HepG2 (cell line): ENCODE measurements around the gene UBR7. TPM values are rescaled to one million over a fixed set of nuclear protein-coding genes. Genes with fewer than 3 reads are reported as not detected.
"Not testable (repeated sequence)": the region's sequence is repeated elsewhere in the genome, so short reads cannot be mapped to it uniquely, and the experiment has no call there.

Experiments used
- ARID5B ChIP-seq: IDR thresholded peaks from 2 replicates; pipeline ENCODE4 v1.4.0; 2020; ENCODE audit warnings: mild to moderate bottlenecking, missing genetic modification reagents
- HDAC2 ChIP-seq: sonication (generic); formaldehyde crosslinking; IDR thresholded peaks from 2 replicates; pipeline ENCODE4 v1.4.0; 2020; ENCODE audit warnings: missing genetic modification reagents
- IRF2 ChIP-seq: IDR thresholded peaks from 2 replicates; pipeline ENCODE4 v1.6.1; 2018; ENCODE audit warnings: missing genetic modification reagents, missing compliant biosample characterization
- KDM3A ChIP-seq: IDR thresholded peaks from 2 replicates; pipeline ENCODE4 v1.6.1; 2018; ENCODE audit warnings: low read depth, missing compliant biosample characterization
- KLF9 ChIP-seq: IDR thresholded peaks from 2 replicates; pipeline ENCODE4 v1.6.1; 2016; ENCODE audit warnings: low read depth
- MED1 ChIP-seq: sonication (generic); formaldehyde crosslinking; IDR thresholded peaks from 2 replicates; pipeline ENCODE4 v1.4.0; 2020; ENCODE audit warnings: missing genetic modification reagents
- MEIS2 ChIP-seq: sonication (generic); formaldehyde crosslinking; IDR thresholded peaks from 2 replicates; pipeline ENCODE4 v1.9.0; 2021; ENCODE audit warnings: mild to moderate bottlenecking, missing genetic modification reagents
- NR2F1 ChIP-seq, 2 experiments: fragments of 450-650 bp in 1 of 2; formaldehyde crosslinking in 1 of 2; IDR thresholded peaks; 2 replicates each; pipeline versions ENCODE4 v1.5.0 to v1.6.1; 2016 to 2020; ENCODE audit warnings: mild to moderate bottlenecking in 1 of 2, missing compliant biosample characterization in 1 of 2, missing genetic modification reagents in 1 of 2, moderate library complexity in 1 of 2
- RARA ChIP-seq: IDR thresholded peaks from 2 replicates; pipeline ENCODE4 v1.6.1; 2016; ENCODE audit warnings: missing genetic modification reagents, missing compliant biosample characterization
- SOX13 ChIP-seq, 3 experiments: fragments of 450-650 bp in 1 of 3; sonication (generic) in 1 of 3; formaldehyde crosslinking in 1 of 3; IDR thresholded peaks in 2 of 3; conservative IDR thresholded peaks in 1 of 3; 2 replicates each; pipeline versions ENCODE4 v1.5.0 to v1.6.1; 2016 to 2020; ENCODE audit warnings: antibody characterized with exemption in 1 of 3, mild to moderate bottlenecking in 1 of 3, missing compliant biosample characterization in 1 of 3, missing genetic modification reagents in 1 of 3, moderate library complexity in 1 of 3
- THRA ChIP-seq: sonication (generic); formaldehyde crosslinking; IDR thresholded peaks from 2 replicates; pipeline ENCODE4 v1.4.0; 2020; ENCODE audit warnings: missing genetic modification reagents, borderline replicate concordance
- ZFX ChIP-seq: sonication (generic); formaldehyde crosslinking; IDR thresholded peaks from 2 replicates; pipeline ENCODE4 v1.4.0; 2020; ENCODE audit warnings: mild to moderate bottlenecking, low read depth, missing genetic modification reagents, moderate library complexity
- ZGPAT ChIP-seq: IDR thresholded peaks from 2 replicates; pipeline ENCODE4 v1.6.1; 2016; ENCODE audit warnings: mild to moderate bottlenecking
- ZNF292 ChIP-seq: sonication (generic); formaldehyde crosslinking; IDR thresholded peaks from 2 replicates; pipeline ENCODE4 v1.8.1; 2022; ENCODE audit warnings: mild to moderate bottlenecking, low read depth, missing genetic modification reagents, borderline replicate concordance
- ZSCAN9 ChIP-seq: IDR thresholded peaks from 2 replicates; pipeline ENCODE4 v1.6.1; 2016; ENCODE audit warnings: borderline replicate concordance
- polyA plus RNA-seq, 8 experiments: library from polyadenylated mRNA; depleted of rRNA in 3 of 8; stranded (reverse) in 7 of 8; unstranded in 1 of 8; fragments of >200 nt; fragmentation: Illumina TruSeq in 4 of 8; extraction: Trizol in 4 of 8; gene quantifications; 2 replicates each; pipeline versions ENCODE4 v1.2.1 to v1.2.3, GENCODE V29; 2011 to 2016; ENCODE audit warnings: low read depth in 4 of 8, missing spikeins in 1 of 8, mixed read lengths in 1 of 8; ENCODE audit not compliant: insufficient read depth in 1 of 8
- total RNA-seq, 5 experiments: library from RNA; depleted of rRNA; stranded (reverse); fragments of >200 nt; fragmentation: Illumina TruSeq; extraction: Trizol; gene quantifications; 2 replicates each; pipeline ENCODE4 v1.2.3, GENCODE V29; 2016; ENCODE audit warnings: low read depth in 1 of 5
- TF ChIP-seq, protein P1 (sequence below): IDR thresholded peaks from 2 replicates; pipeline ENCODE4 v1.6.1; 2016; ENCODE audit warnings: missing genetic modification reagents, missing compliant biosample characterization

The UBR7 gene
- total and polyA plus RNA-seq, 2 of the 13 experiments (the other 11 are each of a cell fraction or from before 2014, with no cell fraction given): 11.0 to 19.7 TPM

DNA sequence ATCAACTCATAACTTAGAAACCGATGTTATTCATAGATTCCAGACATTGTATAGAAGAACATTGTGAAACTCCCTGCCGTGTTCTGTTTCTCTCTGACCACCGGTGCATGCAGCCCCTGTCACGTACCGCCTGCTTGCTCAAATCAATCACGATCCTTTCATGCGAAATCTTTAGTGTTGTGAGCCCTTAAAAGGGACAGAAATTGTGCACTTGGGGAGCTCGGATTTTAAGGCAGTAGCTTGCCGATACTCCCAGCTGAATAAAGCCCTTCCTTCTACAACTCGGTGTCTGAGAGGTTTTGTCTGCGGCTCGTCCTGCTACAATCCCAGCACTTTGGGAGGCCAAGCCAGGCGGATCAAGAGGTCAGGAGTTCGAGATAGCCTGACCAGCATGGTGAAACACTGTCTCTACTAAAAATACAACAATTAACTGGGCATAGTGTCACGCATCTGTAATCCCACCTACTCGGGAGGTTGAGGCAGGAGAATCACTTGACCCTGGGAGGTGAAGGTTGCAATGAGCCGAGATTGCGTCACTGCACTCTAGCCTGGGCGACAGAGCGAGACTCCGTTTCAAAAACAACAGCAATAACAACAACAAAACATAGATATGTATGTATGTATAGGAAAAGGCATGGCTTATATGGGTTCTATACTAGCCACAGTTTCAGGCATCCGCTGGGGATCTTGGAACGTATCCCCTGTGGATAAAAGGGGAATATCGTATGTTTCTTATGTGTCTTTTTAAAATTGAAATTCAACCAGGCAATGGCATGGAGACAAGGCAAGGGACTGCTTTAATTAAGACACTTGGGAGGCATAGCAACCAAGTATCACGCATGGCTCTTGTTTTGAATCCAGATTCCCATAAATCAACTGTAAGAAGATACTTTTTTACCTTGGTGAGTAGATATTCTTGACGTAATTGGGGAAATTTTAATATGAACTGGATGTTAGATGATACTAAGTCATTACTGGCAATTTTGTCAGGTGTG is 41.5 kb upstream of the UBR7 start (continued):
- peak; percentile 65; the same call in 1 of the 2 replicates for TF ChIP-seq ARID5B (CRISPR knock-in tag)
- peak; percentile 41; the same call in 1 of the 2 replicates for TF ChIP-seq HDAC2 (CRISPR knock-in tag)
- not testable (repeated sequence) for TF ChIP-seq SOX13 (IDR thresholded peaks at IDR 0.05)
- TF ChIP-seq SOX13 (CRISPR knock-in tag; conservative IDR thresholded peaks at IDR 0.05 in 1 of 2, IDR thresholded peaks at IDR 0.05 in 1 of 2): peak in 1 of 2 experiments; percentile 18; a peak in 1 of 4 replicates
- TF ChIP-seq ZGPAT (CRISPR knock-in tag): peak; percentile 66; the same call in 1 of the 2 replicates
- TF ChIP-seq, protein P1, sequence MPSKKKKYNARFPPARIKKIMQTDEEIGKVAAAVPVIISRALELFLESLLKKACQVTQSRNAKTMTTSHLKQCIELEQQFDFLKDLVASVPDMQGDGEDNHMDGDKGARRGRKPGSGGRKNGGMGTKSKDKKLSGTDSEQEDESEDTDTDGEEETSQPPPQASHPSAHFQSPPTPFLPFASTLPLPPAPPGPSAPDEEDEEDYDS (CRISPR knock-in tag): 0 out of 2 replicates have a peak, but pooled peaks have one; percentile 38
- TF ChIP-seq ZNF292 (CRISPR knock-in tag): peak; percentile 46; the same call in 1 of the 2 replicates
- TF ChIP-seq ZFX: peak; percentile 48; the same call in 1 of the 2 replicates
- 0 out of 2 replicates have a peak, but pooled peaks have one; percentile 42 for TF ChIP-seq MEIS2
- 0 out of 2 replicates have a peak, but pooled peaks have one; percentile 46 for TF ChIP-seq RARA (CRISPR knock-in tag)
- TF ChIP-seq ZSCAN9 (CRISPR knock-in tag): peak; percentile 51; the same call in 1 of the 2 replicates
- TF ChIP-seq KLF9: 0 out of 2 replicates have a peak, but pooled peaks have one; percentile 40
- 0 out of 2 replicates have a peak, but pooled peaks have one; percentile 17 for TF ChIP-seq THRA (CRISPR knock-in tag)
- 0 out of 4 replicates have a peak, but pooled peaks of 1 of the 2 experiments have one; percentile 9 for TF ChIP-seq NR2F1 (CRISPR knock-in tag; IDR thresholded peaks at IDR 0.05)
- peak; percentile 45; the same call in 1 of the 2 replicates for TF ChIP-seq IRF2 (CRISPR knock-in tag)
- peak; percentile 88 for TF ChIP-seq MED1 (CRISPR knock-in tag)
- 0 out of 2 replicates have a peak, but pooled peaks have one; percentile 35 for TF ChIP-seq KDM3A
